PC-9 (cell line): ENCODE measurements around the gene C16orf95. TPM values are rescaled to one million over a fixed set of nuclear protein-coding genes. Genes with fewer than 3 reads are reported as not detected.

Experiments used
- BruUV-seq: library from RNA; stranded (reverse); fragments of 400-500 nt; replicated peaks from 2 replicates; lab custom pipeline; 2021; lab: Mats Ljungman, UMichigan
- CTCF ChIA-PET: fragments of 300-600 bp; sonication (Branson Sonifier 250); formaldehyde crosslinking; loops from one replicate; lab custom pipeline; 2022; ENCODE audit warnings: antibody characterized with exemption; lab: Charles Lee
- POLR2A ChIA-PET: fragments of 300-600 bp; sonication (Branson Sonifier 250); formaldehyde crosslinking; loops from one replicate; lab custom pipeline; 2022; ENCODE audit warnings: antibody characterized with exemption; ENCODE audit not compliant: unreplicated experiment; lab: Charles Lee
- DNase-seq, 2 experiments: peaks; one replicate each; pipeline versions ENCODE4 v3.0.0 to v3.0.0-alpha.2; 2015 to 2022; ENCODE audit warnings: mixed read lengths in 1 of 2
- H2AFZ ChIP-seq: fragments of 200-600 bp; sonication (generic); 2 replicates; pipeline ENCODE4 v1.8.1; 2017; ENCODE audit warnings: antibody characterized with exemption
- H3F3A ChIP-seq: fragments of 200-600 bp; sonication (generic); 2 replicates; pipeline ENCODE4 v1.8.1; 2017; ENCODE audit warnings: antibody characterized with exemption, mild to moderate bottlenecking, low read depth; ENCODE audit not compliant: insufficient read depth
- H3K27ac ChIP-seq: fragments of 200-600 bp; sonication (generic); 2 replicates; pipeline ENCODE4 v1.6.1; 2016; ENCODE audit warnings: mixed run types
- H3K27me3 ChIP-seq: fragments of 200-600 bp; sonication (generic); 2 replicates; pipeline ENCODE4 v1.6.1; 2016; ENCODE audit warnings: low read depth, mixed run types; ENCODE audit not compliant: insufficient read depth
- H3K36me3 ChIP-seq: fragments of 200-600 bp; sonication (generic); 2 replicates; pipeline ENCODE4 v1.6.1; 2016; ENCODE audit warnings: low read depth, mixed run types
- H3K4me1 ChIP-seq: fragments of 200-600 bp; sonication (generic); replicated peaks from 2 replicates; pipeline ENCODE4 v1.6.1; 2016; ENCODE audit warnings: mixed run types; ENCODE audit not compliant: insufficient read depth
- H3K4me2 ChIP-seq: fragments of 200-600 bp; sonication (generic); 2 replicates; pipeline ENCODE4 v1.6.1; 2017; ENCODE audit warnings: mixed run types
- H3K4me3 ChIP-seq: fragments of 200-600 bp; sonication (generic); 2 replicates; pipeline ENCODE4 v1.6.1; 2016; ENCODE audit warnings: mixed run types
- H3K79me2 ChIP-seq: fragments of 200-600 bp; sonication (generic); 2 replicates; pipeline ENCODE4 v1.6.1; 2017; ENCODE audit warnings: low read depth, mixed run types
- H3K9me2 ChIP-seq: fragments of 200-600 bp; sonication (generic); 2 replicates; pipeline ENCODE4 v1.8.1; 2017; ENCODE audit warnings: mild to moderate bottlenecking; ENCODE audit not compliant: insufficient read depth
- H3K9me3 ChIP-seq: fragments of 200-600 bp; sonication (generic); 2 replicates; pipeline ENCODE4 v1.8.1; 2016; ENCODE audit warnings: low read depth; ENCODE audit not compliant: insufficient read depth
- H4K20me1 ChIP-seq: fragments of 200-600 bp; sonication (generic); 2 replicates; pipeline ENCODE4 v1.8.1; 2017; ENCODE audit not compliant: insufficient read depth
- EZH2 ChIP-seq: fragments of 200-600 bp; sonication (generic); IDR thresholded peaks from 2 replicates; pipeline ENCODE4 v1.8.0; 2017; ENCODE audit warnings: antibody characterized with exemption, low read depth
- intact Hi-C: fragments of 100-400 bp; cut with micrococcal nuclease; formaldehyde crosslinking; loops from one replicate; pipeline ENCODE4 v1.10.0; 2022; ENCODE audit not compliant: unreplicated experiment
- total RNA-seq: library from RNA; stranded (reverse); gene quantifications from 2 replicates; pipeline ENCODE4 v1.2.3, GENCODE V29; 2021
- TF ChIP-seq, protein P1 (sequence below): fragments of 200-600 bp; sonication (generic); conservative IDR thresholded peaks from 2 replicates; pipeline ENCODE4 v1.6.1; 2017; ENCODE audit warnings: mixed run types, antibody characterized with exemption, mild to moderate bottlenecking, moderate library complexity

C16orf95 gene
- total RNA-seq, 1 experiment from 2014 or later: 7.5 TPM

GRCh38 chr16:87350681-87351319 lies 33.6 kb upstream of the C16orf95 start:
- ChIA-PET CTCF (no interaction called here), POLR2A (no interaction called here)
- H2AFZ ChIP-seq: no peak overlapping the region
- no peaks in the 10 kb centered on the region for H3K4me1 ChIP-seq
- no peaks in the 10 kb centered on the region for H3F3A ChIP-seq
- no peaks in the 10 kb centered on the region for H3K9me3 ChIP-seq
- no TSS peak for BruUV-seq
- no peak for DNase-seq
- no peak overlapping the region for H3K4me3 ChIP-seq
- peaks cover 5% of the 10 kb centered on the region; the same call in 1 of the 2 replicates for H4K20me1 ChIP-seq
- no peak overlapping the region for H3K4me2 ChIP-seq
- TF ChIP-seq, protein P1, sequence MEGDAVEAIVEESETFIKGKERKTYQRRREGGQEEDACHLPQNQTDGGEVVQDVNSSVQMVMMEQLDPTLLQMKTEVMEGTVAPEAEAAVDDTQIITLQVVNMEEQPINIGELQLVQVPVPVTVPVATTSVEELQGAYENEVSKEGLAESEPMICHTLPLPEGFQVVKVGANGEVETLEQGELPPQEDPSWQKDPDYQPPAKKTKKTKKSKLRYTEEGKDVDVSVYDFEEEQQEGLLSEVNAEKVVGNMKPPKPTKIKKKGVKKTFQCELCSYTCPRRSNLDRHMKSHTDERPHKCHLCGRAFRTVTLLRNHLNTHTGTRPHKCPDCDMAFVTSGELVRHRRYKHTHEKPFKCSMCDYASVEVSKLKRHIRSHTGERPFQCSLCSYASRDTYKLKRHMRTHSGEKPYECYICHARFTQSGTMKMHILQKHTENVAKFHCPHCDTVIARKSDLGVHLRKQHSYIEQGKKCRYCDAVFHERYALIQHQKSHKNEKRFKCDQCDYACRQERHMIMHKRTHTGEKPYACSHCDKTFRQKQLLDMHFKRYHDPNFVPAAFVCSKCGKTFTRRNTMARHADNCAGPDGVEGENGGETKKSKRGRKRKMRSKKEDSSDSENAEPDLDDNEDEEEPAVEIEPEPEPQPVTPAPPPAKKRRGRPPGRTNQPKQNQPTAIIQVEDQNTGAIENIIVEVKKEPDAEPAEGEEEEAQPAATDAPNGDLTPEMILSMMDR: no peak
- TF ChIP-seq EZH2: no peak
- no peaks in the 10 kb centered on the region for H3K36me3 ChIP-seq
- H3K9me2 ChIP-seq: no peaks in the 10 kb centered on the region
- intact Hi-C loops: no loop called here
- no peaks in the 10 kb centered on the region for H3K27me3 ChIP-seq
- H3K79me2 ChIP-seq: no peaks in the 10 kb centered on the region
- no peak overlapping the region for H3K27ac ChIP-seq

DNA sequence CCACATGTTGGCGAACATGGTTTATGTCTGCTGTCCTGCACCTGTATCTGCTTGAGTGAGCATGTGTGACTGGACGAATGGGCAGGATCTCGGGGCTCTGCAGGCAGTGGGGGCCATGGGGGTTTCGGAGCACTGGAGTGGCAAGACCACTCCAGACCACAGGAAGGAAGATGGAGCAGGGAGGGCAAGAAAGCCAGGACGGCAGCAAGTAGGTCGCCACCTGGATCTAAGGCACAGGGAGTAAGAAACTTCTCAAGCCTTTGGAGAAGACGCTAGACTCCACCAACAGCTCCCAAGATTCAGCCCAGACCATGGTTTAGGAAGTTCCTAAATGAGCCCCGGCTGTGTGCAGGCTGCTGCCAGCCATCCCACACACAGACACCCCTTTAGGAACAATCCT lies 32.8 kb upstream of the C16orf95 start:
- H3K4me1 ChIP-seq: no peaks in the 10 kb centered on the region
- H3K4me3 ChIP-seq: no peak overlapping the region
- POLR2A ChIA-PET: no interaction called here
- no peaks in the 10 kb centered on the region for H3K27me3 ChIP-seq
- H3K4me2 ChIP-seq: no peak overlapping the region
- no peak for DNase-seq
- H4K20me1 ChIP-seq: no peaks in the 10 kb centered on the region; the same call in none of the 2 replicates
- H3K36me3 ChIP-seq: no peaks in the 10 kb centered on the region
- H3K79me2 ChIP-seq: no peaks in the 10 kb centered on the region
- BruUV-seq: no TSS peak
- TF ChIP-seq EZH2: no peak
- TF ChIP-seq, protein P1: no peak
- H3F3A ChIP-seq: no peaks in the 10 kb centered on the region
- no peaks in the 10 kb centered on the region for H3K9me2 ChIP-seq
- no peak overlapping the region for H2AFZ ChIP-seq
- no peaks in the 10 kb centered on the region for H3K9me3 ChIP-seq
- CTCF ChIA-PET: interaction anchor here (0.6 kb wide), 1 partner anchor 476 kb away, joined by 3 read pairs; no protein-coding TSS in a partner anchor
- no peak overlapping the region for H3K27ac ChIP-seq
- intact Hi-C loops: no loop called here

DNA sequence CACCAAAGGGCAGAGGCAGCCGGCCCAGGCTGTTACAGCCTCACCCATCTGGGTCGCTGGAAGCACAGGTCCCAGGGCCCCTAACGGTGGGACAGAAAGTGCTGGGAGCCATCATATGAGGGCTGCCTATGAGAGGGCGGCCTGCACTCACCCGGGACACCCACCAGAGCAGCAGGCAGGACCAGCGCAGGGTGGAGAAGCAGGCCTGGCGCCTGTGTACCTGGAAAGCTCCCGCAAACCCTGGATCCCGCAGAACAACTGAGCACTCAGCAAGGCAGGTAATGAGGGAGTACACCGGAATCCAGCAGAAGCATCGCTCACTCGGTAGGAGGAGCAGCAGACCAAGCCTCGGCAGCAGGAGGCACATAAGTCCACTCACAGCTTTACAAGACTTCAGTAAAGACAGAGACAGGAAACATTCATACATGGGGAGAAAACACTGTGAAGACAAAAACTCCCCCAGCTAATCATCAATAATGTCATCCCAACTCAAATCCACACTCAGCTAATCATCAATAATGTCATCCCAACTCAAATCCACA lies 31.5 kb upstream of the C16orf95 start:
- Histone ChIP-seq H3K4me2 (no peak overlapping the region), H3K9me3 (no peaks in the 10 kb centered on the region), H3K9me2 (no peaks in the 10 kb centered on the region), H3K36me3 (no peaks in the 10 kb centered on the region), H3K27me3 (no peaks in the 10 kb centered on the region), H3K27ac (no peak overlapping the region), H4K20me1 (no peaks in the 10 kb centered on the region; the same call in none of the 2 replicates), H2AFZ (no peak overlapping the region), H3K4me3 (no peak overlapping the region), H3K4me1 (no peaks in the 10 kb centered on the region), H3F3A (no peaks in the 10 kb centered on the region), H3K79me2 (no peaks in the 10 kb centered on the region)
- TF ChIP-seq EZH2: no peak
- TF ChIP-seq, protein P1: no peak
- ChIA-PET CTCF (no interaction called here), POLR2A (no interaction called here)
- no TSS peak for BruUV-seq
- no peak for DNase-seq
- intact Hi-C loops: no loop called here
